Endometrial microvascular endothelial cells (primary cell): ENCODE data around the gene PLN. TPM values are rescaled to one million over a fixed set of nuclear protein-coding genes. Genes with fewer than 3 reads are reported as not detected.

ENCODE experiments used
- in situ Hi-C: cut with HindIII; loops from 2 replicates; pipeline ENCODE4 v1.10.0; 2017; ENCODE audit warnings: low sequenced_read_pairs, low pct_unique_long_range_greater_than_20kb; ENCODE audit errors: inconsistent ontology term
- total RNA-seq: library from RNA; depleted of rRNA; stranded (reverse); fragments of >200 nt; gene quantifications from one replicate; pipeline ENCODE4 v1.2.3, GENCODE V29; 2015; ENCODE audit errors: inconsistent ontology term

The PLN gene
- total RNA-seq, 1 donor from 2014 or later, result not detected

- in situ Hi-C loops, result loop anchor here (25.0 kb wide), 1 partner anchor 282 kb away; no protein-coding TSS in a partner anchor
These were observed 21.4 kb downstream of the PLN start for GRCh38 chr6:118569498-118569897.

GRCh38 chr6:118571121-118571520 lies 23.0 kb downstream of the PLN start:
- in situ Hi-C loops, result loop anchor here (25.0 kb wide), 1 partner anchor 284 kb away; no protein-coding TSS in a partner anchor

- in situ Hi-C loops, result loop anchor here (25.0 kb wide), 1 partner anchor 287 kb away; no protein-coding TSS in a partner anchor
These were observed 26.2 kb downstream of the PLN start for GRCh38 chr6:118574051-118574865.

GRCh38 chr6:118577972-118578371 lies 29.9 kb downstream of the PLN start:
- in situ Hi-C loops, result no loop called here

GRCh38 chr6:118578617-118579016 lies 30.5 kb downstream of the PLN start:
- in situ Hi-C loops, result no loop called here

GRCh38 chr6:118579786-118580185 lies 31.7 kb downstream of the PLN start:
- in situ Hi-C loops, result no loop called here

GRCh38 chr6:118580585-118581419 lies 32.7 kb downstream of the PLN start:
- in situ Hi-C loops, result no loop called here

GRCh38 chr6:118581489-118581959 lies 33.4 kb downstream of the PLN start:
- in situ Hi-C loops, result no loop called here

- in situ Hi-C loops, result no loop called here
These were observed 36.8 kb downstream of the PLN start for GRCh38 chr6:118584911-118585310.

- in situ Hi-C loops, result no loop called here
These were observed 38.8 kb downstream of the PLN start for GRCh38 chr6:118586746-118587485.

GRCh38 chr6:118588626-118589025 lies 40.5 kb downstream of the PLN start:
- in situ Hi-C loops, result no loop called here

- in situ Hi-C loops, result no loop called here
These were observed 41.1 kb downstream of the PLN start for GRCh38 chr6:118589186-118589585.

- in situ Hi-C loops, result no loop called here
These were observed 41.7 kb downstream of the PLN start for GRCh38 chr6:118589649-118590365.

- in situ Hi-C loops, result no loop called here
These were observed 43.8 kb downstream of the PLN start for GRCh38 chr6:118591897-118592296.

- in situ Hi-C loops, result no loop called here
These were observed 46.8 kb downstream of the PLN start for GRCh38 chr6:118594877-118595276.

GRCh38 chr6:118596774-118597320 lies 48.8 kb downstream of the PLN start:
- in situ Hi-C loops, result no loop called here

GRCh38 chr6:118597636-118598035 lies 49.5 kb downstream of the PLN start:
- in situ Hi-C loops, result no loop called here

GRCh38 chr6:118598324-118598723 lies 50.2 kb downstream of the PLN start:
- in situ Hi-C loops, result no loop called here
